BE2C (cell line): Measurements from ENCODE around the gene WDFY3.
A peak's percentile ranks its signal among the peaks of the same experiment; 100 is the strongest.

ENCODE experiments used
- DNase-seq: peaks from one replicate; pipeline ENCODE4 v3.0.0-alpha.2; 2020
- H3K27me3 ChIP-seq: fragments of 250-450 bp; sonication (Bioruptor Pico); 2 replicates; pipeline ENCODE4 v1.5.1; 2020; ENCODE audit warnings: mild to moderate bottlenecking
- H3K36me3 ChIP-seq: fragments of 250-450 bp; sonication (Bioruptor Pico); 2 replicates; pipeline ENCODE4 v1.5.1; 2020; ENCODE audit warnings: mild to moderate bottlenecking
- H3K4me1 ChIP-seq: fragments of 250-450 bp; sonication (Bioruptor Pico); 2 replicates; pipeline ENCODE4 v1.5.1; 2020
- H3K4me3 ChIP-seq: 2 replicates; pipeline ENCODE4 v1.5.1; 2011; ENCODE audit warnings: low read depth, low read length
- H3K9me3 ChIP-seq: fragments of 250-450 bp; sonication (Bioruptor Pico); 2 replicates; pipeline ENCODE4 v1.5.1; 2020
- TF ChIP-seq, protein P1 (sequence below): IDR thresholded peaks from 2 replicates; pipeline ENCODE4 v1.5.1; 2012; ENCODE audit warnings: mild to moderate bottlenecking, low read depth, low read length

The WDFY3 gene

DNA sequence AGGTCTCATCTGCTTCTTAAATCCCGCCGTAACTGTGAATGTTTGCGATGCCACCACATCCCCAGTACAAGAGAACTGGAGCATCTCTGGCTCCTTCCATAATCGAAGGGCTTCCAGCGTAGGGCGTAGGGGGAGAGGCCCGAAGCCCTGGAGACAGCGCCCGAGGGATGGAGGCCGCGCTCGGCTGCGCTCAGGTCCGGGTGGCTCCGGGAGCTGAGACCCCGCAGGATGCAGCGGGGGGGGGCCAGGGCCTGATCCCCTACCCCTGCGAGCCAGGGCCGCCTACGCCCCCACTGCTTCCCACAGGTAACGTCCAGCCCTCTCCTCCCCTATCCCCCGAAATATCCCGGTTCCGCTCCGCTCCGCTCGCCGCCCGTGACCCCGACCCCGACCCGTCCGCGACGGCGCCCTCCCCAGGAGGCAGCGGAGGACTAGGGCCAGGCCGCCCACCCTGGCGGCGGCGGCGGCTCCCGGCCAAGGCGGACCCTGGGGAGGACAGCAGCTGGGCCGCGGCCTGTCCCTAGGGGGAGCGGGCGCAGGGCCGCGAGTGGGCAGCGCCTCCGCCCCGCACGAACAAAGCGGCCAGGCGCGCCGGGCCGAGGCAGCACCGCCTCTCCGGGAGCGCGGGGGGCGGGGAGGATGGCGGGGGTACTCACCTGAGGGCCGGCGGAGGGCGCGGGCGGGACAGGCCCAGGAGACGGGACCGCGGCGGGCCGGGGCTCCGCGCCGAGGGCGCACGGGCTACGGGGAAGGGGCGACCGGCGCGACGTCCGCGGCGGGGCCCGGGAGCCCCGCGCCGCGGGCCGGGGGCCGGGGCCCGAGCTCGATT is 723 bp downstream of the WDFY3 start:
- DNase-seq, result peak; percentile 72
- Histone ChIP-seq H3K4me3 (peak overlapping the region; percentile 79), H3K36me3 (peaks cover 5% of the 10 kb centered on the region), H3K27me3 (no peaks in the 10 kb centered on the region), H3K9me3 (no peaks in the 10 kb centered on the region), H3K4me1 (peaks cover 7% of the 10 kb centered on the region)
- TF ChIP-seq, protein P1, sequence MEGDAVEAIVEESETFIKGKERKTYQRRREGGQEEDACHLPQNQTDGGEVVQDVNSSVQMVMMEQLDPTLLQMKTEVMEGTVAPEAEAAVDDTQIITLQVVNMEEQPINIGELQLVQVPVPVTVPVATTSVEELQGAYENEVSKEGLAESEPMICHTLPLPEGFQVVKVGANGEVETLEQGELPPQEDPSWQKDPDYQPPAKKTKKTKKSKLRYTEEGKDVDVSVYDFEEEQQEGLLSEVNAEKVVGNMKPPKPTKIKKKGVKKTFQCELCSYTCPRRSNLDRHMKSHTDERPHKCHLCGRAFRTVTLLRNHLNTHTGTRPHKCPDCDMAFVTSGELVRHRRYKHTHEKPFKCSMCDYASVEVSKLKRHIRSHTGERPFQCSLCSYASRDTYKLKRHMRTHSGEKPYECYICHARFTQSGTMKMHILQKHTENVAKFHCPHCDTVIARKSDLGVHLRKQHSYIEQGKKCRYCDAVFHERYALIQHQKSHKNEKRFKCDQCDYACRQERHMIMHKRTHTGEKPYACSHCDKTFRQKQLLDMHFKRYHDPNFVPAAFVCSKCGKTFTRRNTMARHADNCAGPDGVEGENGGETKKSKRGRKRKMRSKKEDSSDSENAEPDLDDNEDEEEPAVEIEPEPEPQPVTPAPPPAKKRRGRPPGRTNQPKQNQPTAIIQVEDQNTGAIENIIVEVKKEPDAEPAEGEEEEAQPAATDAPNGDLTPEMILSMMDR, result no peak

DNA sequence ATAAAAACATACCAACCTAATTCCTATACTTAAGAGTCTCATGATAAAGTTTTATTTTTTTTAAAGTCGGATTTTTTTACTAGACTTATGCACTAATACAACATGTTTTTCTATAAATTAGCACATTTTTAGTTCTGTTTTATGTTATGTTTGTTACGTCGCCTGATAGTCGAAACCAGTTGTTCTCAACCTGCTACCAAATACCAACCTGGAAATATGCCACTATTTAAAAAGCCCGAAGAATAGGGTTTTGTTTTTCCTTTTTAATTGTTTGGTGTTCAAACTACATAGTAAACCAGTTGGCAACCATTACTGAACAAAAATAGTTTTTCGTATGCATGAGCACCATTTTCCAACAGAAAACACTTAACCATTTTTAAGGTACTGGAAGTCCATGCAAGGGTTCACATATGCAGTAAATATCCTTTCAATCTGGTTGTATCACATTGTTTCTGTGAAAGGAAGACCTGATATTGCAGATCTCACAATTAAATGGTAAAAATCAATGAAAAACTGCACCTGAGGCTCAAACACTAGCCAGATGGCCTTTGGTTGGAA is 1.4 kb downstream of the WDFY3 start:
- no peak for DNase-seq
- peaks cover 5% of the 10 kb centered on the region for H3K36me3 ChIP-seq
- no peaks in the 10 kb centered on the region for H3K9me3 ChIP-seq
- TF ChIP-seq, protein P1, result no peak
- no peaks in the 10 kb centered on the region for H3K27me3 ChIP-seq
- H3K4me1 ChIP-seq, result peaks cover 7% of the 10 kb centered on the region
- H3K4me3 ChIP-seq, result peak overlapping the region; percentile 79

DNA sequence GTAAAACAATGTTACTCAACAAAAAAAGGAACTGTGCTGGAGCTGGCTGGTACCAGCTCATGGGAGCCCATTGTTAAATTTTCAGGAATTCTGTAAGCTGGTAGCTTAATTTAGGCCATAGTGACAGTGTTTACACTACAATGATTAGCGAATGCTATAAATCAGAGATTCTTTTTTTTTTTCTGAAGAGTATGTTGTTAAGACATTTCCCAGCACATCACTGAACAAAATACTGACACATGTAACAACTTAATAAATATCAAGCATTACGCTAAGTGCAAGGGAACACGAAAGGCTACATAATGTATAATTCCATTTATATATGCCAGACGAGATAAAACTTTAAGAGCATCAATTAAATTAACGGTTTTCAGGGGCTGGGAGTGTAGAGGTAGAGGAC is 4.4 kb downstream of the WDFY3 start:
- TF ChIP-seq, protein P1, result no peak

DNA sequence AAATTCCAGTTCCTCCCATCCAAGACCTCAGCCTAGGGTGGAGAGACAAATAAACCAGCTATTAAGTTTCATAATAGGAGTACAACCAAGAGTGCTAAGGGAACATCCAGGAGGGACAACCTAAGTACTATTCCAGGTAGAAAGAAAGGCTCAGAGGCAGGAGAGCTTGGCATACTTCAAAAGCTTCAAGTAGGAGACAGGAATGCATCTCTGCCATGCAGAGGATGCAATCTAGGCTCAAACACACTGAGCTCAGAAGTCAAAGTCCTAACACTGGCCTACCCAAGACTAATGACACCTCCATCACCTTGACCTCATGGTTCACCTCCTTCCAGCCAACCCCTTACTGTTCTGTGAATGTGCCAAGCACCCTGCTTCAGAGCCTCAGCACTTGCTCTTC is 8.1 kb downstream of the WDFY3 start:
- Histone ChIP-seq H3K36me3 (no peaks in the 10 kb centered on the region), H3K4me1 (peaks cover 6% of the 10 kb centered on the region; the same call in 1 of the 2 replicates), H3K27me3 (no peaks in the 10 kb centered on the region), H3K9me3 (no peaks in the 10 kb centered on the region), H3K4me3 (no peak overlapping the region)
- TF ChIP-seq, protein P1, result no peak
- no peak for DNase-seq

More for the DNA sequence above, 4.4 kb downstream of the WDFY3 start:
- no peaks in the 10 kb centered on the region for H3K9me3 ChIP-seq
- peaks cover 5% of the 10 kb centered on the region for H3K36me3 ChIP-seq
- no peak overlapping the region for H3K4me3 ChIP-seq
- H3K4me1 ChIP-seq, result peaks cover 6% of the 10 kb centered on the region; the same call in 1 of the 2 replicates
- no peaks in the 10 kb centered on the region for H3K27me3 ChIP-seq
- no peak for DNase-seq

DNA sequence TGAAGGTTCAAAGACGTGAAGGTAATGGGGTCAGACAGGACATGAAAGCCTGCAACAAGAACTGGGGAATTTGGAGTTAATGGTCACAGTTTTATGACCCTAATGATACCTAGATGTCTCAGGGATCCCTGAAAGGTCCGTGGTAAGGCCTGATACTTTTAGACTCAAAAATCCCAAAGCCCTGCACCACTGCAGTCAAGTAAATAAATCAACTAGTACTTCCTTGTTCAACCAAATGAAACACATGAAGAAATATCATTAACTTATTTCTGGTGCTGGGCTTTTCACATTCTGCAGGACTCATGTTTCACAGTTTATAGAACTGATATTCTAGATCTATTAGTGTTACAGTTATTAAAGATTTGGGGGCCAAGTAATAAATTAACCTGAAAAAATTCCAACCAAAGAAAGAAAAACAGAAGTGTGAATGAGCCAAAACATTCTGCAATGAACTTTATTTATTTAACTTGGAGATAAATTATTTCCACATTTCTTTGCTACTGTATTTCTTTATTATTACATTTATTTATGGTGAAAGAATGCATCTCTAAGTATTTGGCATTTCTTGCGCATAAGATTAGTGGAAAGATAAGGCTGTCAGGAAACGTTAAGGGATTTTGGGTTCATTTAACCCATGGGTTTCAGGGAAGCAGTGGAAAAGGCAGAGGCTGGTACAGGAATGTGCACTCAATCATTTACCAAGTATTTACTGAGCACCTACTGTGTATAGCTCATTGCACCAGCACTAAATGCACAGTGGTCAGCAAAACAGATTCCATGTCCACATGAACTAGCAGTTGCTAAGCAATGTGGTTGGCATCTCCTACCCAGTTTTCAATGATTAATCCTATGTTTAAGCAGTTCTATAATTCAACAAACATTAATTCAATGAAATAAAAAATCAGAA is 8.7 kb downstream of the WDFY3 start:
- no peak for DNase-seq
- Histone ChIP-seq H3K27me3 (no peaks in the 10 kb centered on the region), H3K4me3 (no peak overlapping the region), H3K9me3 (no peaks in the 10 kb centered on the region), H3K4me1 (peaks cover 6% of the 10 kb centered on the region; the same call in 1 of the 2 replicates), H3K36me3 (no peaks in the 10 kb centered on the region)
- TF ChIP-seq, protein P1, result no peak
